Activated CD8-positive, alpha-beta T cell treated with anti-CD3 and anti-CD28 coated beads, Interleukin-2, amount 10 ng/mL, durations not matched to agents 7 days and 5 days (primary cell): ENCODE measurements around the gene CUTC. TPM values are rescaled to one million over a fixed set of nuclear protein-coding genes. Genes with fewer than 3 reads are reported as not detected.
A peak's percentile ranks its signal among the peaks of the same experiment; 100 is the strongest.

ENCODE experiments used
- ATAC-seq: fragments of 150-1000 bp; cut with Tn5 transposase; one replicate; pipeline ENCODE4 v1.10.0; 2021; ENCODE audit warnings: moderate library complexity
- CTCF ChIA-PET: fragments of 350-600 bp; sonication (Branson Sonifier 250); formaldehyde crosslinking; loops from one replicate; lab custom pipeline; 2021; ENCODE audit warnings: antibody characterized with exemption; lab: Charles Lee
- POLR2A ChIA-PET: fragments of 350-600 bp; sonication (Branson Sonifier 250); formaldehyde crosslinking; loops from one replicate; lab custom pipeline; 2021; ENCODE audit warnings: antibody characterized with exemption; lab: Charles Lee
- DNase-seq: peaks from one replicate; pipeline ENCODE4 v3.0.0-alpha.2; 2020
- H3K27ac Mint-ChIP-seq: one replicate; pipeline ENCODE4 v1.8.0; 2021; ENCODE audit warnings: mild to moderate bottlenecking, mixed read lengths
- H3K27me3 Mint-ChIP-seq: one replicate; pipeline ENCODE4 v1.8.0; 2021; ENCODE audit warnings: low read depth, mixed read lengths
- H3K36me3 Mint-ChIP-seq: one replicate; pipeline ENCODE4 v1.8.0; 2021; ENCODE audit warnings: low read depth, mixed read lengths
- H3K4me1 Mint-ChIP-seq: one replicate; pipeline ENCODE4 v1.8.0; 2021; ENCODE audit warnings: low read depth, mixed read lengths
- H3K4me3 Mint-ChIP-seq: one replicate; pipeline ENCODE4 v1.8.0; 2021; ENCODE audit warnings: mild to moderate bottlenecking, mixed read lengths
- H3K9me3 Mint-ChIP-seq: one replicate; pipeline ENCODE4 v1.8.0; 2022; ENCODE audit warnings: mixed read lengths; ENCODE audit not compliant: insufficient read depth
- total RNA-seq, 2 experiments: library from RNA; stranded (reverse); gene quantifications; one replicate each; pipeline ENCODE4 v1.2.3, GENCODE V29; 2021

The CUTC gene
- total RNA-seq = 10 to 100 TPM; 24.0 to 25.8 TPM

DNA sequence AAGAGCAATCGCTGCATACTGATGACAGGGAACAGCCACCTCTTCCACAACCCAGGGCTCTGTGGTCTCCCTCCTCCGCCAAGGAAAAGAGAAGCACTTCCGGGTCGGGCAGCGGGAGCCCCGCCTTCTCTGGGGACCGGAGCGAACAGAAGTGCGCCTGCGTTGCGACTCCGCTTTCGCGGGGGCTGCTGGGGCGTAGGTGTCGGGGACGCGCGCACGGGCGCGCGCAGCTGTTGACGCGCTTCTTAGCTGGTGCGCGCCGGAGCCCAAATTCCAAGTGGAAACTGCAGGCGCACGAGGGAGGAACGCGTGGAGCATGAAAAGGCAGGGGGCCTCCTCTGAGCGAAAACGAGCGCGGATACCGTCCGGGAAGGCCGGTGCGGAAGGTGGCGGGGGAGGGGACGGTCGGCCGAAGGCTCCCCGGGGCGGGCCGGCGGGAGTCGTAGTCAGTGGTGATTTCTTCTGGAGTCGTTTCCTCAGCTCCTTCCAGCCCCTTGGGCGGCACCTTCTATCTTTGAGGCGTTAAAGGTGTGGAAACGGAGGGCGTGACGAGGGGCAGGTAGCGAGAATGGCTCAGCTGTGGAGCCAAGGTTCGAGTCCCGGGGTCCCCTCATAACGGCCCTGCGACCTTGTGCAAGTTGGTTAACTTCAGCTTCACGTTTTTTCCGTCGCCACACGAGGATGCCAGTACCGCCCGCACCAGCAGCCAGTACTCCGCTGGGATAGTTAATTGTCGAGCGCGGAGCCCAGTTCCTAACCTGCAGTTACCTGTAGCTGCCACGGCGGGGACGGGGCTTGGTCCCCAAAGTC, at the start of gene CUTC, which contains the start of gene COX15:
TSS of gene CUTC (plus strand) at position 202 of the 810 bp plus-strand sequence. CDS start at position 317, 115 bp downstream.
TSS of gene COX15 (minus strand) at position 95 of the 810 bp plus-strand sequence. CDS start at position 17, 78 bp downstream.
- no peaks in the 10 kb centered on the region for H3K27me3 Mint-ChIP-seq
- no peaks in the 10 kb centered on the region for H3K9me3 Mint-ChIP-seq
- DNase-seq = peak; percentile 97
- peak within 1 kb of the TSS; percentile 99 for H3K27ac Mint-ChIP-seq
- peak within 1 kb of the TSS; percentile 100 for H3K4me3 Mint-ChIP-seq
- peak; percentile 95 for ATAC-seq
- POLR2A ChIA-PET = interaction anchor here (0.7 to 3.4 kb wide), 11 partner anchors 9 to 1598 kb away, joined by 3 to 16 read pairs (median 3); partner anchors contain the start of genes DNMBP, ENTPD7, R3HCC1L and SLC25A28
- H3K4me1 Mint-ChIP-seq = peaks cover 26% of the 10 kb centered on the region
- peaks cover 40% of the 10 kb centered on the region for H3K36me3 Mint-ChIP-seq
- CTCF ChIA-PET = interaction anchor here (0.9 to 2.8 kb wide), 16 partner anchors 9 to 314 kb away, joined by 3 to 15 read pairs (median 4); partner anchors contain the start of genes DNMBP, ENTPD7 and SLC25A28

- ATAC-seq (peak; percentile 69), DNase-seq (no peak)
- Mint-ChIP-seq H3K27ac (no peak overlapping the region), H3K9me3 (no peaks in the 10 kb centered on the region), H3K36me3 (peaks cover 9% of the 10 kb centered on the region), H3K27me3 (no peaks in the 10 kb centered on the region), H3K4me3 (no peak overlapping the region), H3K4me1 (peaks cover 12% of the 10 kb centered on the region)
- CTCF ChIA-PET = interaction anchor here (1.0 kb wide), 1 partner anchor 23 kb away, joined by 5 read pairs; the partner anchor contains the start of gene ENTPD7
- POLR2A ChIA-PET = no interaction called here
Observed at GRCh38 chr10:99682752-99683151, 49.3 kb upstream of the CUTC start.

DNA sequence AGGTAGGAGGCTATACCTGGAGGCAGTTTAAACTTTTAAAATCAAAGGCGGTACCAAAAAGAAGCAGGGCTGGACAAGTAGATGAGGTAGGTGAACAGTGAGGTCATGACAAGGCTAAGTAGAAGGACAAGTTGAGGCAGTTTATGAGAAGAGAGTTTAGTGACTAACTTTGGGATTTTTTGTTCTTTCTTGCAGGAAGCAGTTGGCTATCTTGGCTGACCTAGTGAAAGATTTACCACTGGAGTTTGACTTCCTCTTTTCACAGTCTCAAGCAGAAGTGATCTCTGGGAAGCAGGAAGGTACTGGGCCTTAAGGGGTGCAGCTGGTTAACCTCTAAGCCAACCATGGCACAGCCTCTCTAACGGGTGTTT, 46.5 kb upstream of the CUTC start:
- CTCF ChIA-PET = no interaction called here

GRCh38 chr10:99689461-99689860, 42.6 kb upstream of the CUTC start:
- Mint-ChIP-seq H3K36me3 (peaks cover 7% of the 10 kb centered on the region), H3K27ac (no peak overlapping the region), H3K4me3 (no peak overlapping the region), H3K9me3 (no peaks in the 10 kb centered on the region), H3K4me1 (peaks cover 7% of the 10 kb centered on the region), H3K27me3 (no peaks in the 10 kb centered on the region)
- DNase-seq (no peak), ATAC-seq (no peak)
- CTCF ChIA-PET = no interaction called here
- POLR2A ChIA-PET = no interaction called here

More for the DNA sequence above, 46.5 kb upstream of the CUTC start:
- Mint-ChIP-seq H3K27me3 (no peaks in the 10 kb centered on the region), H3K4me3 (no peak overlapping the region), H3K9me3 (no peaks in the 10 kb centered on the region), H3K4me1 (peaks cover 7% of the 10 kb centered on the region), H3K27ac (no peak overlapping the region), H3K36me3 (peaks cover 3% of the 10 kb centered on the region)
- POLR2A ChIA-PET = no interaction called here
- no peak for ATAC-seq
- no peak for DNase-seq

- POLR2A ChIA-PET = no interaction called here
- H3K9me3 Mint-ChIP-seq = no peaks in the 10 kb centered on the region
- CTCF ChIA-PET = no interaction called here
Observed at GRCh38 chr10:99693933-99694583, 38.0 kb upstream of the CUTC start.

DNA sequence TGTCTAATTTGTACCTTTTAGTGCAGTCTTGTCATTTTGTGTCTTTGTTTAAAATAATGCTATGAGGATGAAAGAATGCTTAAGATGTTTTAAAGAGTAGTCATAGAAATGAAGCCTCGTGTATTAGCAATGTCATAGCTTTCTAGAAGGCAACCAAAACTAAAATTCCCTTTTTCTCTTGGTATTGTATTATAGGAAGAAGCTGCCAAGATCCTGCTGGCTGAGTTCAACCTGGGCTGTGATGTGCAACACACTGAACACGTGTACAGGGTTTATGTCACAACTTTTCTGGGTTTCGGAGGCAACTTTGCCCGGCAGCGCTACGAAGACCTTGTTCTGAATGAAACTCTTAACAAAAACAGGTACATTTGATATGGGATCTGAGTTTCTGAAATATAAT, 36.3 kb upstream of the CUTC start:
- H3K27me3 Mint-ChIP-seq = no peaks in the 10 kb centered on the region
- H3K9me3 Mint-ChIP-seq = no peaks in the 10 kb centered on the region
- no peak for ATAC-seq
- peaks cover 16% of the 10 kb centered on the region for H3K36me3 Mint-ChIP-seq
- POLR2A ChIA-PET = no interaction called here
- no peak overlapping the region for H3K27ac Mint-ChIP-seq
- no peak for DNase-seq
- CTCF ChIA-PET = no interaction called here
- no peak overlapping the region for H3K4me3 Mint-ChIP-seq
- no peaks in the 10 kb centered on the region for H3K4me1 Mint-ChIP-seq

More at GRCh38 chr10:99693933-99694583, 38.0 kb upstream of the CUTC start:
- H3K27me3 Mint-ChIP-seq = no peaks in the 10 kb centered on the region
- H3K4me3 Mint-ChIP-seq = no peak overlapping the region
- peaks cover 11% of the 10 kb centered on the region for H3K36me3 Mint-ChIP-seq
- DNase-seq (no peak), ATAC-seq (no peak)
- no peak overlapping the region for H3K27ac Mint-ChIP-seq
- no peaks in the 10 kb centered on the region for H3K4me1 Mint-ChIP-seq

GRCh38 chr10:99698504-99699080, 33.4 kb upstream of the CUTC start:
- H3K4me1 Mint-ChIP-seq = no peaks in the 10 kb centered on the region
- no peaks in the 10 kb centered on the region for H3K9me3 Mint-ChIP-seq
- ChIA-PET CTCF (interaction anchor here (0.9 kb wide), 1 partner anchor 11 kb away, joined by 3 read pairs; no protein-coding TSS in a partner anchor), POLR2A (no interaction called here)
- peaks cover 22% of the 10 kb centered on the region for H3K36me3 Mint-ChIP-seq
- no peak for ATAC-seq
- no peak for DNase-seq
- no peak overlapping the region for H3K4me3 Mint-ChIP-seq
- no peak overlapping the region for H3K27ac Mint-ChIP-seq
- no peaks in the 10 kb centered on the region for H3K27me3 Mint-ChIP-seq

DNA sequence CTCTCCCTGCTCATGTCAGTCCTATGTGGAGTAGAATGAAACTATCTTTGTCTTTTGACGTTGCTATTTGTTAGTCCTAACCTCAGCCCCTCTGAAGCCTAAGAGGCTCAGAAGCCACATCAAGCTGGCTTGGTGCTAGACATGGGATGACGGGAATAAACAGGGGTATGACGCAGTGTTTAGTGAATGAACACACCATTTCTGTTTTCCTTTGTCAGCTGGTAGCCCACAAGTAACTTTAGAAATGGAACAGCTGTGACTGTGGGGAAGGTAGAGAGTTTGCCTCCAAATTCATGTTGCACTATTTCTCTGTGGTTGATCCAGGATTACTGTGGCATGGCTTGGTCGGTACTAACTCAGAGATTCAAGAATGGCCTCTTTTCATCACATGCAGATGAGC, 31.4 kb upstream of the CUTC start:
- no peak overlapping the region for H3K27ac Mint-ChIP-seq
- POLR2A ChIA-PET = no interaction called here

GRCh38 chr10:99708428-99709012, 23.5 kb upstream of the CUTC start:
- Mint-ChIP-seq H3K9me3 (no peaks in the 10 kb centered on the region), H3K27ac (no peak overlapping the region), H3K36me3 (peaks cover 21% of the 10 kb centered on the region), H3K27me3 (no peaks in the 10 kb centered on the region), H3K4me3 (no peak overlapping the region), H3K4me1 (no peaks in the 10 kb centered on the region)
- ATAC-seq (no peak), DNase-seq (no peak)
- ChIA-PET CTCF (interaction anchor here (0.6 to 2.4 kb wide), 7 partner anchors 9 to 273 kb away, joined by 3 to 6 read pairs (median 4); partner anchors contain the start of genes COX15 and CUTC), POLR2A (no interaction called here)

More for the DNA sequence above, 31.4 kb upstream of the CUTC start:
- Mint-ChIP-seq H3K4me3 (no peak overlapping the region), H3K36me3 (peaks cover 24% of the 10 kb centered on the region), H3K27me3 (no peaks in the 10 kb centered on the region), H3K9me3 (no peaks in the 10 kb centered on the region), H3K4me1 (no peaks in the 10 kb centered on the region)
- ATAC-seq (no peak), DNase-seq (no peak)
- CTCF ChIA-PET = interaction anchor here (1.5 kb wide), 1 partner anchor 20 kb away, joined by 4 read pairs; no protein-coding TSS in a partner anchor

DNA sequence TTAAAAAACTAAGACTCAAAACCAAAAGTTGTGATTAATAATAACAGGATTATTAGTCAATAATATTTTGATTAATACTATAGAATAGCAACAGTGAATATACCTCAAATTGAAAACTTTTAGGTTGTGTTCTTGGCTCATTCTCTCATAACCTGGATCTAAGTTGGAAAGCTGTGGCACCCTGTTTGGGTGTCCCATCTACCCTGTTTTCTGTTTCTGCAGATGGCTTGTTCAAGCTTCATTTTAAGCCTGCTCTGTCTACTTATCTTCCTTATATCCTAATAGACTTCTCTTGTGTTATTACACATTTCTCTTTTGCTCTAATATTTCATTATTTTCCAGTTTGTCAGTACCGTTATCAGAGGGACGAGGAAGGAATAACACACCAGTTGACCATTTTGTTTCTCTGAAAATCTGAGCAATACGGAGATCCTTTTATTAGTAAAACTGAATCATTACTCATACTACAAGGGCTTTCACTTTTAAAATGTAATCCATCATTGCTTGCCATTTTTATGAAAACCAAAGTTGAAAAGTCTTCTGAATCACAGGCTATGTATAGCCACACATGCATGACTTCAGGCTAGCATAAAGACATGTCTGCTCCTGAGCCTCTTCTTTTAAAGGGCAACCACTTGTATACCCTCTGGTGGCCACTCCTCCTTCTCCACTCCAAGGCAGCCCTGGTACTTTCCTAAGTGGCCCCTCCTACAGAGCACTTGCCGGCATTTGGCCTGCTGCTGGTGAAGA, 22.4 kb upstream of the CUTC start:
- no peak for DNase-seq
- no peaks in the 10 kb centered on the region for H3K9me3 Mint-ChIP-seq
- H3K36me3 Mint-ChIP-seq = peaks cover 27% of the 10 kb centered on the region
- no peak overlapping the region for H3K4me3 Mint-ChIP-seq
- H3K27ac Mint-ChIP-seq = no peak overlapping the region
- no peak for ATAC-seq
- no peaks in the 10 kb centered on the region for H3K4me1 Mint-ChIP-seq
- POLR2A ChIA-PET = no interaction called here
- no peaks in the 10 kb centered on the region for H3K27me3 Mint-ChIP-seq
- CTCF ChIA-PET = interaction anchor here (0.9 to 2.4 kb wide), 8 partner anchors 10 to 317 kb away, joined by 3 to 8 read pairs (median 3); no protein-coding TSS in a partner anchor
